AG09309 (cell line): Measurements from ENCODE around the gene ELMO1.
"Not testable (repeated sequence)": the region's sequence is repeated elsewhere in the genome, so short reads cannot be mapped to it uniquely, and the experiment has no call there.

Experiments
- DNase-seq: peaks from one replicate; pipeline ENCODE4 v3.0.0-alpha.2; 2010; ENCODE audit warnings: low read depth
- H3K4me3 ChIP-seq: 2 replicates; pipeline ENCODE4 v1.5.1; 2011; ENCODE audit warnings: mild to moderate bottlenecking, low read depth, low read length, moderate library complexity; ENCODE audit not compliant: control insufficient read depth
- TF ChIP-seq, protein P1 (sequence below): IDR thresholded peaks from 2 replicates; pipeline ENCODE4 v1.5.1; 2011; ENCODE audit warnings: mild to moderate bottlenecking, low read depth, low read length, inconsistent platforms; ENCODE audit not compliant: insufficient read depth, control insufficient read depth; ENCODE audit errors: missing control alignments

Gene ELMO1

DNA sequence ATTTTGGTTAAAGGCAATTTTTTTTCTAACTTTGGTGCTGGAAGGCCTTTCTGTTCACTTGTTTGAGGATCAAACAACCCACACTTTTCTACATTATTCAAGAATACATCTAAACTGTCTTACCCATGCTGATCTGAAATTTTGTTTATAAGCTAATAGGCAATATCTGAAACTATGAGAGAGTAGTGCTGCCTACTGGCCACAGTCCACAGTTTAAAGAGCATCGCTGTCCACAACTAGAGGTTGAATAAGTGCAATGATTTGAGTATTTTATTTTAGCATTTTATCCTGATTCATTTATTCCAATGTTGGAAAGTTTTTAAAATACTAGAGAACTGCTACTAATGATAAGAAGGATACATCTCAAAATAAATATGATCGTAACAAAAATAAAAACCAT, 306.9 kb downstream of the ELMO1 start:
- no peak for DNase-seq
- TF ChIP-seq, protein P1, sequence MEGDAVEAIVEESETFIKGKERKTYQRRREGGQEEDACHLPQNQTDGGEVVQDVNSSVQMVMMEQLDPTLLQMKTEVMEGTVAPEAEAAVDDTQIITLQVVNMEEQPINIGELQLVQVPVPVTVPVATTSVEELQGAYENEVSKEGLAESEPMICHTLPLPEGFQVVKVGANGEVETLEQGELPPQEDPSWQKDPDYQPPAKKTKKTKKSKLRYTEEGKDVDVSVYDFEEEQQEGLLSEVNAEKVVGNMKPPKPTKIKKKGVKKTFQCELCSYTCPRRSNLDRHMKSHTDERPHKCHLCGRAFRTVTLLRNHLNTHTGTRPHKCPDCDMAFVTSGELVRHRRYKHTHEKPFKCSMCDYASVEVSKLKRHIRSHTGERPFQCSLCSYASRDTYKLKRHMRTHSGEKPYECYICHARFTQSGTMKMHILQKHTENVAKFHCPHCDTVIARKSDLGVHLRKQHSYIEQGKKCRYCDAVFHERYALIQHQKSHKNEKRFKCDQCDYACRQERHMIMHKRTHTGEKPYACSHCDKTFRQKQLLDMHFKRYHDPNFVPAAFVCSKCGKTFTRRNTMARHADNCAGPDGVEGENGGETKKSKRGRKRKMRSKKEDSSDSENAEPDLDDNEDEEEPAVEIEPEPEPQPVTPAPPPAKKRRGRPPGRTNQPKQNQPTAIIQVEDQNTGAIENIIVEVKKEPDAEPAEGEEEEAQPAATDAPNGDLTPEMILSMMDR: no peak
- H3K4me3 ChIP-seq: no peak overlapping the region

DNA sequence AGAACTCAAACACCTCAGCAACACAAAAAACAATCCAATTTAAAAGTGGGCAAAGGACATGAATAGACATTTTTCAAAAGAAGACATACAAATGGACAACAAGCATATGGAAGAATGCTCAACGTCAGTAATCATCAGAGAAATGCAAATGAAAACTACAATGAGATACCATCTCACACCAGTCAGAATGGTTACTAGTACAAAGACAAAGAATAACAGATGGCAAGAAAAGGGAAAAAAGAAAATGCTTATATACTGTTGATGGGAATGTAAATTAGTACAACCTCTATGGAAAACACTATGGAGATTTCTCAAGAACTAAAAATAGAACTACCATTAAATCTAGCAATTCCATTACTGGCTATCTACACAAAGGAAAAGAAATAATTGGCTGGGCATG, 314.8 kb downstream of the ELMO1 start:
- not testable (repeated sequence) for DNase-seq, H3K4me3 ChIP-seq

DNA sequence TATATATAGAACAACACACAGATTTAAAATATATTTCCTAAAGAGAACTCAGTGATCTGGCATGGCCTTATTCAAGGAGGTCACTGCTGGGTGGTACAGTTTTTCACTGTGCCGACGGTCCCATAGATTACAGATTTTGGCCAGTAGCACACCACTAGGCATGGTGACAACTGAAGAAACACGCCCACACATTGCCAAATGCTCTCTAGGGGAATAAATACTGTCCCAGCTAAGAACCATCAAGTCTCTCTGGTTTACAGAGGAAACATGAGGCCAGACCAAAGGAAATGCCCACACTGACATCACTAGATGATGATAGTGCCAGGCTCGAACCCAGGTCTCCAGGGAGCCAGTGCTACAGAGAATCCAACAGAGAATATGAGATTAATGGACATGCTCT, 316.8 kb downstream of the ELMO1 start:
- TF ChIP-seq, protein P1: no peak
- DNase-seq: no peak
- H3K4me3 ChIP-seq: no peak overlapping the region

DNA sequence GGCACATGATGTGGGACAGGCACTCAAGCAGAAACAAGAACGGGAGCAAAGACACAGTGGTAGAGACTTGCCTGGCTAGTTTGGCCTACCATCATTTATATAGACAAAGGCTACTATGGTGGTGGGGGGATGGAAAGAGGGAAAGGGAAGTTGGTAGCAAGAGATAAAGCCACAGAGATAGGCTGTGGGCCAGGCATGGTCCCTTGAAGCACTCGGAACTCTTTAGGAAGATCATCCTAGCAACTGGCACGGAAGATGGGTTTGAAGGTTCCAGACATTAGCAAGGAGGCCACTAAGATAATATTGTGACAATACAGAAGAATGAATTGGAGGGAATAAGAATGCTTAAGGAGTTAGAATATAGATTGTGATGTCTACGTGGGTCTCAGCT, 319.6 kb downstream of the ELMO1 start:
- H3K4me3 ChIP-seq: no peak overlapping the region
- TF ChIP-seq, protein P1: no peak
- DNase-seq: no peak

DNA sequence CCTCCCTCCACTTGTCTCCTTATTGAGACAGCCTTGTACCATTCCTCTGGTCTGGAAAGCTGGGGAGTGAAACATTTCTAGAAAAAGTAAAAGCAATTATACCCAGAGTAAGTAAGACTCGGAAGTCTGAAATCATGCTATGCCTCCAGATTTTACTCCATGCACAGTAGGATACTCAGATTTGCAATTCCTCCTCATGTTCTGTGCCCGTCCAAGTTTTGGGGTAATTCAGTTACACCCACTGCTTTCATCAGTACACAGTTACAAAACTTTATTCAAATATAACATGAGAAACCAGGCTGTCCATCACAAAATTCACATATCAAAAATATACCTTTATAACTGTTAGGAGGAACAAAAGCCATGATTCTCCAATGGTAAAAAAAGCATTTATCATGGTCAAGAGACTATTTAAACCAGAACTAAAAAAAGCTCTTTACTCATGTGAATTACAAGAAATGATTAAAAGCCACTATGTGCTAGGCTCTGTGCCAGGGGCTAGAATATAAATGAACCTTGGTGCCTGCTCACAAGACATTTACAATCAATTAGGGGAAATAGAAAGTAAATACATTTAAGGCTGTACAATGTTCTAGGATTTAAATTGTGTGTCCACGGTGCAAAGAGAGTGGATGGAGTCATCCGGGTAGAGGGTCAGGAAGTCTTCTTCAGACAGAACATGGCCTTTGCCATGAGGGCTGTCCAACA, 320.2 kb downstream of the ELMO1 start:
- no peak for DNase-seq
- TF ChIP-seq, protein P1: no peak
- no peak overlapping the region for H3K4me3 ChIP-seq

DNA sequence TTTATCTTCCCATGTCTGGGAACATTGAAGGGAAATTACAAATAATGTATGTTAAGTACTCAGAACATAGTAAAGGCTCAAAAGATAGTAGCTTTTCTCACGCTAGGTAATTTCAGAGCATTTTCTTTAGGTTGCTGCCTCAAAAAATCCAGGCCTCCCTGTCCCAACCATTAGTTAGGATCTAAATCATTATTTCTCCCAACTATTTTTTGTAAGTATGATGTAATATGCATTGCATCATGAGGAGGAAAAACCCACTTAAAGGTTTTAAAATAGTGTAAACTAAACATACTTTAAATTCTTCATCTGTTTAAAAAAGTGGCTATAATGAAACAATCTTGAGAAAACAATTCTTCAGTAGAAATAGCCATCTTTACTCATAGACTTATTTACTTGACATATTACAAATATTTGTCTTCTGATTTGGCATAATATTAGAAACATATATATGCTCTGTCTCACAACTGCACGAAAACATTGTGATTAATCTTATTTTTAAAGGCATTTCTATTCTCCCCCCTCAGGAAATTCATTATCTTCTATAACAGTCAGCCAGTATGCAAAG, 329.3 kb downstream of the ELMO1 start:
- DNase-seq: no peak
- no peak overlapping the region for H3K4me3 ChIP-seq
- TF ChIP-seq, protein P1: no peak

DNA sequence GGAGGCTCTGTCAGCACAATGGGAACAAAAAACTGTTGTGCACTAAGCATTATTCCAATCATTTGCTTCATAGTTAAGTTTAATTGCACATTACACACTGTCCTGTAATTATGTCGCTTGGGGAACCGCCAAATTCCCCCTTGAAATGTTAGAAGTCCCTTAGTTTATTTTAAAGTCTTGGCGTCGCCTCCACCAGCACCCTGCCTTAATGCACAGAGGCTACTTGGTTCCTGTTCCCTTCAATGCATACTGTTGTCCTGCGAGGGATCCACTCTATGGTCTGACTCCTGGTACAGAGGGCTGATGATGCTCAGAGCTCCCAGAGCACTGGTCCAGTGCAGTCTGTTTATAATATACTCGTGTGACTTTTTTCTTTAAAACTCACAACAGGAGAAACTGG, 330.7 kb downstream of the ELMO1 start:
- TF ChIP-seq, protein P1: no peak
- H3K4me3 ChIP-seq: no peak overlapping the region
- DNase-seq: no peak
